HG02588 (cell line): ENCODE data around the gene BMAL1.
"Not testable (repeated sequence)": the region's sequence is repeated elsewhere in the genome, so short reads cannot be mapped to it uniquely, and the experiment has no call there.

ENCODE experiments used
- ATAC-seq: cut with Tn5 transposase; IDR thresholded peaks from one replicate; pipeline ENCODE4 v1.9.1; 2021; ENCODE audit warnings: mild to moderate bottlenecking, moderate library complexity; ENCODE audit not compliant: unreplicated experiment

BMAL1 gene

GRCh38 chr11:13436836-13437235, 159.2 kb downstream of the BMAL1 start:
- not testable (repeated sequence) for ATAC-seq
